Measurements from ENCODE around the gene INKA2.
A peak's percentile ranks its signal among the peaks of the same experiment; 100 is the strongest.

INKA2 gene

DNA sequence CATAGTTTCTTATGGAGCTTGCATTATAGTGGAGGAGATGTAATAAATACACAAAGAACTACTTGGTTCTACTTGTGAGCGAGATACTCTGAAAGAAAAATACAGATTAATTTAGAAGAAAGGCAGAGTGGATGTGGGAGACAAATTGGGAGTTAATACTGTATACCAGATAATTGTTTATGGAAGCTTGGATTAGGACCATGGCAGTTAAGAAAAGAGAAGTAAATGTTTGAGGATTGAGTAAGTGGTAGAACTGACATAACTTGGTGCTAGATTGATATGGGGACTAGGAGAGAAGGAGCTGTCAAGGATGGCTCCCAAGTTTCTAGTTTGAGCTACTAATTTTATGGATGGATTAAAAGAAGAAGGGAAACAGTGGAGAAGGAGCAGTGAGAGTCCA is 47.3 kb downstream of the INKA2 start:
- Histone ChIP-seq H3K9ac (no peak overlapping the region), H3K27ac (no peak overlapping the region), H3K4me2 (ENCODE audit: low read length) (no peak overlapping the region), H3K79me2 (no peaks in the 10 kb centered on the region), H3K36me3 (ENCODE audit: control insufficient read depth, insufficient read depth, low read length) (no peaks in the 10 kb centered on the region), H3K9me3 (ENCODE audit: control insufficient read depth, low read length) (no peaks in the 10 kb centered on the region), H2AFZ (no peak overlapping the region), H3K27me3 (ENCODE audit: control insufficient read depth, insufficient read depth, low read length) (no peaks in the 10 kb centered on the region), H3K4me1 (peaks cover 4% of the 10 kb centered on the region), H3K4me3 (ENCODE audit: low read depth, low read length) (no peak overlapping the region)
- TF ChIP-seq, protein P1, sequence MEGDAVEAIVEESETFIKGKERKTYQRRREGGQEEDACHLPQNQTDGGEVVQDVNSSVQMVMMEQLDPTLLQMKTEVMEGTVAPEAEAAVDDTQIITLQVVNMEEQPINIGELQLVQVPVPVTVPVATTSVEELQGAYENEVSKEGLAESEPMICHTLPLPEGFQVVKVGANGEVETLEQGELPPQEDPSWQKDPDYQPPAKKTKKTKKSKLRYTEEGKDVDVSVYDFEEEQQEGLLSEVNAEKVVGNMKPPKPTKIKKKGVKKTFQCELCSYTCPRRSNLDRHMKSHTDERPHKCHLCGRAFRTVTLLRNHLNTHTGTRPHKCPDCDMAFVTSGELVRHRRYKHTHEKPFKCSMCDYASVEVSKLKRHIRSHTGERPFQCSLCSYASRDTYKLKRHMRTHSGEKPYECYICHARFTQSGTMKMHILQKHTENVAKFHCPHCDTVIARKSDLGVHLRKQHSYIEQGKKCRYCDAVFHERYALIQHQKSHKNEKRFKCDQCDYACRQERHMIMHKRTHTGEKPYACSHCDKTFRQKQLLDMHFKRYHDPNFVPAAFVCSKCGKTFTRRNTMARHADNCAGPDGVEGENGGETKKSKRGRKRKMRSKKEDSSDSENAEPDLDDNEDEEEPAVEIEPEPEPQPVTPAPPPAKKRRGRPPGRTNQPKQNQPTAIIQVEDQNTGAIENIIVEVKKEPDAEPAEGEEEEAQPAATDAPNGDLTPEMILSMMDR (IDR thresholded peaks at IDR 0.05) = no peak

DNA sequence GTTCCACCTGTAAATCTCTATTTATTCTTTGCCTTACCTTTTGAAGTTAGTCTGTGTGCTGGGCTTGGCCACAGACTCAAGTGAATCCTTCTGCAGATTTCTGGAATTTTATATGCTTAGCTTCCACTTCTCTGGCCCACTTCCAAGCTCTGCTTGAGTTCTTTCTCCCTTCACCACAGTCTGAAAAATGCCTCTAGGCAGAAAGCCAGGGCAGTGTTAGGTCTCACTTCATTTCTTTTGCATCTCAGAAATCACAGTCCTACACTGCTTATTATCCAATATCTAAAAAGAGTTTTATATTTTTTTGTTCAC is 48.9 kb downstream of the INKA2 start:
- H3K27me3 ChIP-seq (ENCODE audit: control insufficient read depth, insufficient read depth, low read length) = no peaks in the 10 kb centered on the region
- peak overlapping the region; percentile 9 for H3K4me2 ChIP-seq (ENCODE audit: low read length)
- H2AFZ ChIP-seq = no peak overlapping the region
- H3K4me3 ChIP-seq (ENCODE audit: low read depth, low read length) = peak overlapping the region; percentile 24
- H3K79me2 ChIP-seq = no peaks in the 10 kb centered on the region
- TF ChIP-seq, protein P1 (IDR thresholded peaks at IDR 0.05) = no peak
- no peak overlapping the region for H3K27ac ChIP-seq
- no peaks in the 10 kb centered on the region for H3K36me3 ChIP-seq (ENCODE audit: control insufficient read depth, insufficient read depth, low read length)
- H3K4me1 ChIP-seq = peaks cover 4% of the 10 kb centered on the region
- H3K9me3 ChIP-seq (ENCODE audit: control insufficient read depth, low read length) = no peaks in the 10 kb centered on the region
- H3K9ac ChIP-seq = no peak overlapping the region

All from parathyroid adenoma (tissue), 2 donors.